EH (cell line): ENCODE results near the gene TBC1D21.

Experiments
- DNase-seq: peaks from one replicate; pipeline ENCODE4 v3.0.0-alpha.2; 2015; ENCODE audit warnings: low read depth

The TBC1D21 gene

DNA sequence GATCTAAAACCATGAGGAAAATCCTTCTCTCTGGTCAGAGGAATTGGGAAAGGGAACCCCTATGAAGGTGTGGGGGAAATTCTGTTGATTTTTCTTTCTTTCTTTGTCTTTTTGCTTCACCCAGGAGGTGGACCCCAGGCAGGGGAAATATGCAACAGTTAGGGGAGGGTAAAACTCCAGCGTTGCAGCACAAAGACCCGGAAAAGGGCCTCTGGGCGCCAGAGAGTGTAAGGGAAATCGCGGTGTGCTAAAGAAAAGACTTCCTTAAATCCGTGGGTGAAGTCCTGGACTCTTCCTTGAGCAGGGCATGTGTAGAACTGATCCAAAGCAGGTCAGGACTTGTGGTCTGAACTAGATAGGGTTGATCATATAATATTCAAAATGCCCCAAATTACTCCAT, 11.1 kb upstream of the TBC1D21 start:
- DNase-seq, result no peak

DNA sequence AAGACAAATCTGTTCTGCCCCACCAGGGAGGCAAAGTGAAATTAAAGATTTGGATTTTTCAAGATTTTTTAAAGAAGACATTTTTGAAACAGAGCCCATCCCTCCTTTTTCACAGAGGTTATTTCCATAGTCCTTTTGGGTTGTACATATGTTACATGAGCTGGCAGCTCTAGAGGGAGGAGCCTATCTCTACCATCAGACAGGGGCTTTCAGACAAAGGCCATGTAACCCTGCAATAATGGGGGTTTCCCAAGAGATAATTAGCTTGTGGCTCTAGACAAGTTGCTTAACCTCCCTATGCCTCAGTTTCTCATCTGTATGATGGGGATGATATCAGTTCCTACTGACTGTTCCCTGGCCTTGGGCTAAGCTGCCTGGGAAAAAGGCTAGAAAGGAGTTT, 8.0 kb upstream of the TBC1D21 start:
- no peak for DNase-seq

DNA sequence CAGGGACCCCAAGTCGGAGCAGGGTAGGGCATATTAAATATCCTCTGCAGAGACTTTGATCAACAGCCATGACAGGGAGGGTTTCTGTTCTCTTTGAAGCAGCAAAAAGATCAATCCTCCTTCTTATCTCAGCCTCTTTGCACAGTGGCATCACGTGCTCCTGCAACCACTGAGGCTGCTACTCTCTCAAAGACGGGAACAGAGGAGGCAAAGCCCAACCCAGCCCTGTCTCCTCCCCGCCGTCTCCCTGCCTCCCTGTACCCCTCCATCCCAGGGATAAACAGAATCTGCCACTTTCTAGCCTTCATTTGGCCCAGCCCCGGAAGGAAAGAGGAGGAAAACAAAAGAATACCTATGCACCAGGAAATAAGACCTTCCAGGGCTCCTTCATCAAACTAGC, 7.5 kb upstream of the TBC1D21 start:
- no peak for DNase-seq

DNA sequence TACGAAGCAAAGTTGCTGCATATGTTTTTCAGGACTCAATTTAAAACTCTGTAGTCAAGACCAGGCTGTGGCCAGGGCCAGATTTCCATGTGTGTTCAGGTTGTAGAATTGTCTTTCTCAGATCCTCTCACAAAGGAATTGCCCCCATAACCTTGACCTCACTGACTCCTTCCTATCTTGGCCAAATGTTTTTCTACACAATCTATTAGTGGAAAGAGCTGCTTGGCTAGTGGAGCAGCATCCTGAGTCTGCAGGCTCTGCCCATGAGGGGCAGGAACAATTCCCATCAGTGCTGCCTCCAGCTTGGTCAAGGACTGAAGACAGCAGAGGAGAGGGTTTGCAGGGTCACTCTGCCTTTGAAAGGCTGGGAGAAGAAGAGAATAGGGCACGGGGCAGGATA, 6.9 kb upstream of the TBC1D21 start:
- DNase-seq, result no peak

DNA sequence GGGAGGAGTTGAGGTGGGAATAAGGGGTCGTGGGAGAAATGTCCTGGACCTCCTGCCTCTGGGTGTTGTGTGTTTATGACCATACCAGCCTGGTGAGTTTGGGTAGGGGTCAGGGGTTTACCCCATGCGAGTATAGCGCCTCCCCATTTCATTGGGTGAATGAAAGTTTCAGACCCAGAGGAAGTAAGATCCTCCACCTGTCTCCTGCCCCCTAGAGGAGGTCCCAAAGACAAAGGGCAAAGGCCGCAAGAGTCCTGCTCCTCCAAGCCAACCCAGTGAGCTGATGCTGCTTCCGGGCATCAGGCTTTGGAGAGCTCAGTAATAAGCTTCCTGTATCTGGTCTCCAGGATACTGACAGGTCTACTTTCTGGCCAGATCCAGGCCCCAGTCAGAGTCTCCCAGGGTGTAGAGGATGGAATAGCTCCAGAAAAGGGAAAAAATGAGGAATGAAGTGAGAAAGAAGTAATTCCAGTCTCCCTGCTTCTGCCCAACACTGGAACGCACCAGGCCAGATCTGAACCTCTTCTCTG, 6.4 kb upstream of the TBC1D21 start:
- no peak for DNase-seq

DNA sequence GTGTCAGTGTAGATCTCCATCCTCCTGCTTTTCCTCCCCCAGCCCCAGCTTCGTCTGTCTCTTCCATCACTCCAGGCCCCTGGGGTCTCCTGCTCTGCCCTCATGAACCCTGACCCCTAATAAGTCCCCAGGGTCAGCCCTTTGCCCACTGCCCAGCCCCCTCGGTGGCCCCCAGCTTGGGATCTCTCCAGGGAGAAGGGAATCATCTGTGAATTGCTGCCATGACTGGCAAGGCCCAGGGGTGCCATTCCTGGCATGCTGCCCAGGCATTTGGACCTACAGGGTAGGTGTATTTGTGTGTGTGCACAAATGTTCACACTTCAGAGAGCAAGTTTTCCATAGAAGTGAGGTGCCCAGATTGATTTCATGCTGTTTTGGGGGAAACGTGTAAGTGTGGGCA, 5.9 kb upstream of the TBC1D21 start:
- no peak for DNase-seq

DNA sequence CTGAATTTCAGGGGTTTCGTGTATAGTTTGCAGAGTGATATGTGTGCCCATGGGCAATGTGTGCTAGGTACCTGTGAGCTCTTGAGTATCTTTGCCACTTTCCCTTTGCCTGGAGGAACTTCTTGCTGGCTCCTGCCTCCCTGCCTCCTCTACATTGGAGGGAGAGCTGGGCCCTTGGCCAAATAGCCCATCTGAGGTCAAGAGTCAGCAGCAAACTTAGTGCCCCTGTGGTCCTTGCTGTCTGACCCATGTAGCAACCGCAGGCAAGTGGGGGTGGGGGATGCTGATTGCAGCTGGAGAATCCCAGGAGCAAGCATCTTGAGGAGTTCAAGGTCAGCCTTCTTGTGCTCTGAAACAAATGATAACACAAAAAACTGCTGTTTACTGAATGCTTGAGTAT, 5.4 kb upstream of the TBC1D21 start:
- DNase-seq, result no peak

DNA sequence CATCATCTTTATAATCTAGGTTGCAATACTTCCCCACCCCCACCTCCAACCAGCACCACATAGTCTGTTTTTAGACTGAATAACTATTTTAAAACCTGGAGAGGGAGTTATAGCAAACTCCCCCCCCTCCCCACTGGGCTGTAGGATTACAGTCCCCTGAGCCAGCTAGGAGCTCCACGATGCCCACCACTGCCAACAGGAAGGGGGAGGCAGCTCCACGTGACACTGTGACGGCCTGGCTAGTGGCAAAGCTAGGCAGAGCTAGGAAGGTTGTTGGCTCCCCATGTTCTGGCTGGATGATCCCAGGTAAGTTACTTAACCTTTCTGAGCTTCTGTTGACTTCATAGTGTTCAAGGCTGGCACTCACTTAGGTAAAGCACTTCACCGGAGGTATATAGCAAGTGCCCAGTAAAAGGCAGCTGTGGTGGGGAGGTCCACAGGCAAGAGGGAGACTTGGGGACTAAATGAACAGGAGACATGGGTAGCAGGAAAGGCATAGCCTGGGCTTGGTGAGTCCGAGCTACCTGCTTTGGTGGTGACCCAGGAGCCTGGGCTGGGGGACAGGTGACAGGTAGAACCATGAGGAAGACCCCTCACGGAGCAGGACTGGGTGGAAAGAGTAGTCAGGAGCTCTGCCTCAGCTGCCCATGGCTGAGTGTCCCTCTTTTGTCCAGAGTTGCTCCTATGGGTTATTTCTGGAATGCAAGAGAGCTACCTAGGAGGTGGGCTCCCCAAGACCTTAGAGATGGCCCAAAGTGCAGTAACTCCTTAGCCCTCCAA, 4.0 kb upstream of the TBC1D21 start:
- DNase-seq, result no peak

DNA sequence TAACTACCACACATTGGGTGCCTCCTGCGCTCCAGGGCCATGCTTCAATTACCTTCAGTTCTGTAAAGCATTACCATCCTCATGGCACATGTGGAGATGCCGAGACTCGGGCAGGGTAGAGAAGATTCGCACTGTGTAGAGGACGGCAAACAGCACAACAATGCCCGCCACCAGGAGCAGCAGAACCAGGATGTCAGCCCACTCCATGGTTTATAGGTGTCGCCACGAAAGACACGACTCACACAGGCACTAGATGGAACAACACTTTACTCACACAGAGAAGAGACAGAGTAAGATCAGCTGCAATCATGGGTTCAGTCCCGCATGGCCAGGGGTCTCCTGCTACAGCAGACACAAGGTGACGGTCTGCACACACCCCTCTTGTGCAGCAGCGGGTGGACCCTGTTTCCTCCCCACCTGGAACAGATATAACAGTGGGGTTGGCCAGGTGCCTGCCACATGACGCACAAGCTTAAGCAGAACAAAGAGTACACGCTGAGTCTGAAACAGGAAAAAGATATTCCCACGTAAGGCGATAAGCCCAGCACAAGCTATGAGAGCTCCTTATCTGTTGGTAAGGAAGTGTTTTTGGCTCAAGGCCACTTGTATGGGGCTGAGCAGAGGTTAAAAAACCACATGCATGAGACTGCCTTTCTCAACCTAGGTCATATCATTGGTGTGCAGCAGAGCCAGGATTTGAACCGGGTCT, 2.5 kb upstream of the TBC1D21 start:
- peak; percentile 3 for DNase-seq

DNA sequence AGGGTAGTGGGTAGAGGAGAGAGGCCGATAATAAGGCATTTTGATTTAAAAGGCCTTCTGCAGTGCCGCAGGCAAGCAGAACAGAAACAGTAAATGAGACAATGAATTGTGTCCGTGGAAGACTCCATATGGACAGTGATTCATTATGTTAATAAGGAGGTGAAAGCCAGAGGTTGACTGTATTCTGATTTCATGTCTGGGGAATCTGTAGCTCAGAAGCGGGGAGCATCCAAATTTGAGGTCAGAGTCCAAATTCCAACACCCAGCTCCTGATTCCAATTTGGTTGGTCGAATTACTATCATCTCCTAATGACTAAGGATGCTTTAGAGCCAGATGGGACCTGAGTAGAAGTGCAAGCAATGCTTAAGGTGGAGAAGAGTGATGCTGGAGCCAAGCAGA, 1.0 kb upstream of the TBC1D21 start:
- peak; percentile 58 for DNase-seq

DNA sequence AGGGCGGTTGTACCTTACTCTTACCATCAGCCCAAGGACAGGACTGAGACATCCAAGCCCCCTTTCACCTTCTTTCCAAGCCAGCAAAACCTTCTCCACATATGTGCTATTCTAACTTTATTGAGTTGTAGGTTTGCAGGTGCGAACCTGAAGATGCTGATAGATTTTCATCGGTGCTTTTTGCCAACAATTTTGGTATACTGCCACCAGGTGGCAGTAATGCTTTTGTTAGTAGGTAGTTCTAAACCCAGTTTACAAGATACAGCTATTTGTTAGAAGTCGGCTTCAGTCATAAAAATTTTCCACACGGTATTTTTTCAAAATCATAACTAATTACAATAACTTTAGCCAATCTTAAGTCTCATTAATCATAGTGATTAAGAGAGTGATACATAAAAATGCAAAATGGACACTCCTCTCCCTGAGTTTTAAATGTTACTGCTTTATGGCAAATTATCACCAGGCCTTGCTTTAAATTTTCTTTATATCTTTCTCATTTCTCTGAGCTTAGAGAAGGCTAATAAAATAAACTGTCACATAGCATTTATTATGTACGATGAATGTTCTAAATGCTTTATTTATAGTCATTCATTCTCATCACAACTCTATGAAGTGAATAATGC, 636 bp downstream of the TBC1D21 start:
- peak; percentile 66 for DNase-seq

DNA sequence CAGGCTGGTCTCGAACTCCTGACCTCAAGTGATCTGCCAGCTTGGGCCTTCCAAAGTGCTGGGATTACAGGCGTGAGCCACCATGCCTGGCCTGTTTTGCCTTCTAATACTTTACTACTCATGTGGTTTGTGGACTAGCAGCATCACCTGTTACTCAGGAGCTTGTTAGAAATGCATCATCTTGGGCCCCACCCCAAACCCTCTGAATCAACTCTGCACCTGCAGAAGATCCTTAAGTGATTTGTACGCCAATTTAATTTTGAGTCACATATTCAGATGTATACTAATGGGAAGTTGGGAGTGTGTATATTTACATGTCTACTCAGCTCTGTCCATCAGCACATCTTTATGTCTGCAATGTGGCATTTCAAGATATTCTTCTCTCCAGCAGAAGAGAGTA, 6.1 kb downstream of the TBC1D21 start:
- no peak for DNase-seq

DNA sequence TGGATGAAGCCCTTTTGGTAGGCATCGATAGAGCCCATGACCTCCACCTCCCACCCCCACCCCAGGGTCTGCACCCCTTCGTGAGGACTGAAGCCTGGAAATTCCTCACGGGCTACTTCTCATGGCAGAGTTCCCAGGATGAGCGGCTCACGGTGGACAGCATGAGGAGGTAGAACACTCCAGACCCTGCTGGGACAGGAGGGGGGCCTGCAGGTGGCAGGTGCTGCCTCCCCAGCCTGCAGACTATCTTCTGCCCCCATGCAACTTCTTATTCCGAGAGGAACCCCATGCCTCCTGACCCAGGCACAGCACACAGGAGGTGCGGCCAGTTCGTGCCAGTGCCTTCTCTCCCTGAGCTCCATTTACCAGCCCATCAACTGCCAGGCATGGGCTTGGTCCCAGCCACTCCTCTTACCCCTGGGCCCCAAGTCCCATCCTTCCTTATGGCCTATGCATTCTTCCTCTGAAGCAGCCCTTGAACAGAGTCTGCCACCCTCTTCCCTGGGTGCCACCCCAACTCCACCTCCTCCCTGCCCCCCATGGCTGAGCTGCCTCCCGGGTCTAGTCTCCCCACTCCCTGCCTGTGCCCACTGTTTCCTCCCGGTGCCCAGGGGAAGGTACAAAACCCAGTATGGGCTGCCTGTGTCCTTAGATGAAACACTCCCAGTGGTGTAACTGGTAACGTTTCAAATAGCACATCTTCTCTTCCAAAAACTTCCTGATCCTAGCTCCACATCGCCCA, 8.4 kb downstream of the TBC1D21 start:
- DNase-seq, result no peak

DNA sequence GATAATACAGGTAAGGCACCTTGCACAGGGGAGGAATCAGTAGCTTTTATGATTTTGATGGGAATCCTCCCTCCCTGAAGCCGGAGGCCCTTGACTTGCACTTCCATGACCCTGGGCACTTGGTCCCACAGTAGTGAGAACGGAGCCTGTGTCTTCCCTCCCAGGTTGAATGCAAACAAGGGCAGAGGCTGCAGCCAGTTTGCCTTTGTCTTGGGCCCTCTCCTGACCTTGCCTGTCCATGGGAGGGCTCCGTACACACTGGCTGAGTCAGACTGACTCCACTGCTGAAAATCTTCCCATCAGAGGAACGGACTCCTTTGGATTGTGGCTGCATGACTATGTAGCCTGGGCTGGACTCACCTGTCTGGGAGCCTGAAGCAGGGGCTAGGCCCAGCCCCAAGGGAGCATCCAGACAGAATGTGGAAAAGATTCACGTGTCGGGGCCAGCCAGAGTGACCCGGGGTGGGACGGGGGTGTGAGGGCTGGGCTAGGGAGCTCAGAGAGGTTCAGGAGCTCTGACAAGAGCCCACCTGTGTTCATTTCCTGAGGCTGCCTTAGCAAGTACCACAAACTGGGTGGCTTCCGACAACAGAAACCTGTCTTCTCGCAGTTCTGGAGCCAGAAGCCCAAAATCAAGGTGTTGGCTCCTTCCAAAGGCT, 9.5 kb downstream of the TBC1D21 start:
- no peak for DNase-seq

DNA sequence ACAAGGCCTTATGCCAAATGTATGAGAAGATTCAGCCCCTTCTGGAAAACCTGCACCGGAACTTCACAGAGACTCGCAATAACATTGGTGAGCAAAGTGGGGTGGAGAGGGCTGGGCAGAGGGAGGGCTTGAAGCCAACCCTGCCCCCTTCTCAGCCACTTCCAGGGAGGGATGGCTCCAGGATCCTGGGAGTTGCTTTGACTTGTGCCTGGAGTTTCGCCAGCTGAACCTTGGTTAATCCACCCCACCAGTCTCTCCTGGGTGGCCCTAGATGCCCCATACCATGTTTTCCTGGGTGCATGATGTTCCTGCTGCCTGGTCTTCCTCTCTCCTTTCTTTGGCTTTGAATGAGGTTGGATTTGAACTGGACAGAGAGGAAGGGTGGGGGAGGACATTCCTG, 10.8 kb downstream of the TBC1D21 start:
- no peak for DNase-seq

DNA sequence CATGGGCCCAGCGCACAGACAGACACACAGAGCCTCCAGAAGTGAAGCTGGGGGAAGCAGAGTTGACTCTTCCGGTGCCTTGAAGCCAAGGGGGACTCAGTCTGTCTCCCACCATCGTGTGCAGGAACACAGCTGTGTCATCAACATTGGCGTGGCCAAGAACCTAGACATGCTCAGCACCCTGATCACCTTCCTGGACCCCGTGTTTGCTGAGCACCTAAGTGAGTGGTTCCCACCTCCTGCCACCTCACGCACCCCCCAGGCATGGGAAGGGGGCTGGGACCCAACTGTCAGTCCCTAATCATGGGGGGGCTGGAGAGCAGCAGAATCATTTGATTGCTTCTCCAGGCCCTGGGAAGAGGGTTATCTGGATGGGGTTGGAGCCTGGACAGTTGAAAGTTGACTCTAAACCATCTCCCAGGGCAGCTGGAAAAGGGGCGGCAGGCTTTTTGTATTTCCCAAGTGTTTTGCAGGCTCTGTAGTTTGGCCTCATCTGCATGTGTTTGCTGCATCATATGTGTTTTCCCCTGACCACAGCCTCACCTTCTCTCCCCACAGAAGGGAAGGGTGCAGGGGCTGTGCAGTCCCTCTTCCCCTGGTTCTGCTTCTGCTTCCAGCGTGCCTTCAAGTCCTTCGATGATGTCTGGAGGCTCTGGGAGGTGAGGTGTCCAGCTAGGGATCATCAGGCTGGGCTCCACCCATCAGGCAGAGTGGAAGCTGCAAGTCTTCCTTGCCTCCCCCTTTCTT, 12.8 kb downstream of the TBC1D21 start:
- DNase-seq, result no peak

DNA sequence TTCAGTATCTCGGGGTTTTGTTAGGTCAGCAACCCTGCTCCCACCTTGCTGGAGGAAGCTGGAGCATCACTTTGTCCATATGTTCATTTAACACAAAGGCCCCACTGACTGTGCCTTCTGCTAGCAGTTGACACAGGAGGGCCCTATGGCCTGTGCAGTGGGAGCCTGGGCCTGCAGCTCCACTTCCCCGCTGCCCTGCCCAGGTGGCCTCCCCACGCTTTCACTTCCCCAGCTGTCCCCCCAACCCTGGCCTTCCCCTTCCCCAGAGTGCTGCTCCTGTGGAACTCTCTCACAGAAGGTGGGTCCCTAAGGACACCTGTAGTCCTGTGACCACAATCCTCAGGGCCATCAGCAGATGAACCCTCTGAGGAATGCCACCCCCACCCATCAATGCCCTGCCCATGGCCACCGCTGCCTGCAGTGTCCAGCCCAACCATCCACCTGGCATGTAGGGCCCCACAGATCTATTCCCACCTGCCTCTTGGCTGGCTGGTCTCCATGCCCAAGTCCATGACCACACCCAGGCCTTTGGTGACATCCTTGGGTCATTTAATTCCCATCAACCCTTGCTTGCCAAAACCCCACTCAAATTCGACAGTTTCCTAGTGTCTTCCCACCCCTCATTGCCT, 13.5 kb downstream of the TBC1D21 start:
- no peak for DNase-seq

DNA sequence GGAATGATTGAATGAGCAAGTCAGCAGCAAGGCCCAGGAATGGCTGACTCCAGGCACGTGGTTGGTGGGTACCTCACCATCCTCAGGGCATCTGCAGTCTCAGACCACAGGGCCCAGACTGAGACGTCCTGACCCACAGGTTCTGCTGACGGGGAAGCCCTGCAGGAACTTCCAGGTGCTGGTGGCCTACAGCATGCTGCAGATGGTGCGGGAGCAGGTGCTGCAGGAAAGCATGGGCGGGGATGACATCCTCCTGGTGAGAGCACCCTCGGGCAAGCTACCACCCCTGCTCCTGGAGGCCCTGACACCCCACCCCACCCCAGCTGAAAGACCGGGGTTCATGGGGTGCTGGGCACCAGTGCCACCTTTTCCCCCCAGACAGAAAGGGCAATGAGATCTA, 14.1 kb downstream of the TBC1D21 start:
- no peak for DNase-seq

DNA sequence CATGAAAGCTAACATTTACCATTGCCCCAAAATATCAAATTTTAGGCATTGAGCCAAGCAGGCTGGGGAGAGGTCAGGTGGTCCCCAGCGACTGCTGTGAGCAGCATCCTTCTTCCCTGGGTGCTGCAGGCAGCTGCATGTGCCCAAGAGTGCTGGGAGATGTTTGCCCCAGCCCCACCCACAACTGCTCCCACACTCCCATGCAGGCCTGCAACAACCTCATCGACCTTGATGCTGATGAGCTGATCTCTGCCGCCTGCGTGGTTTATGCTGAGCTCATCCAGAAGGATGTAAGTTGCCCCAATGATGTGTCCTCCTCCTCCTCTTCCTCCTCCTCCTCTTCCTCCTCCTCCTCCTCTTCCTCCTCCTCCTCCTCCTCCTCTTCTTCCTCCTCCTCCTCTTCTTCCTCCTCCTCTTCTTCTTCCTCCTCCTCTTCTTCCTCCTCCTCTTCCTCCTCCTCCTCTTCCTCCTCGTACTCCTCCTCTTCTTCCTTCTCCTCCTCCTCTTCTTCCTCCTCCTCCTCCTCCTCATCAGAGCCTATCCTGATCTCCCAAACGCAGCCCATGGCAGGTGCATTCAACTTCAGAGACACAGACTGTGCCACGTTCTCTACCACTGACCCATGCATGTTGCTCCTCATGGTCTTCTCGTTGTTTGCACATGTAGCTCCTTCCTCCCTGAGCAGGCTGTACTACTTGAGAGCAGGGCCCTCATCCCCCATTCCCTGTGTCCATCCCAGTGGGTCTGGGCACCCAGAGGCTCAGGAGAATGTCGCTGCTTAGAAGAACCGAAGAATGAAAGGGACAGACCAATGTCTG, 15.1 kb downstream of the TBC1D21 start:
- DNase-seq, result no peak
